B cell (primary cell): Measurements from ENCODE around the gene CAMK2B. TPM values are rescaled to one million over a fixed set of nuclear protein-coding genes. Genes with fewer than 3 reads are reported as not detected.

Source experiments
- ATAC-seq: fragments of 200-7000 bp; cut with Tn5 transposase; one replicate; pipeline ENCODE4 v1.10.0; 2021; ENCODE audit warnings: low read depth, mild to moderate bottlenecking, moderate number of reproducible peaks, moderate library complexity
- CTCF ChIA-PET: fragments of 350-600 bp; sonication (Branson Sonifier 250); formaldehyde crosslinking; loops from one replicate; lab custom pipeline; 2021; ENCODE audit warnings: antibody characterized with exemption, inconsistent platforms; lab: Charles Lee
- POLR2A ChIA-PET: fragments of 350-600 bp; sonication (Branson Sonifier 250); formaldehyde crosslinking; loops from one replicate; lab custom pipeline; 2021; ENCODE audit warnings: antibody characterized with exemption; lab: Charles Lee
- DNase-seq: peaks from one replicate; pipeline ENCODE4 v3.0.0; 2013
- H2AFZ ChIP-seq: 2 replicates; pipeline ENCODE4 v1.6.1; 2012; ENCODE audit warnings: mild to moderate bottlenecking, low read depth, low read length; ENCODE audit not compliant: insufficient read depth, poor library complexity, severe bottlenecking
- H3K27ac ChIP-seq, 2 donors: 1 replicate in 1 of 2; 2 replicates in 1 of 2; pipeline ENCODE4 v1.5.1; 2012 to 2013; ENCODE audit warnings: low read length in 2 of 2, mild to moderate bottlenecking in 2 of 2, moderate library complexity in 1 of 2
- H3K27me3 ChIP-seq, 4 experiments: fragments of 200-600 bp in 1 of 4; sonication (generic) in 1 of 4; replicated peaks in 1 of 4; 1 replicate in 2 of 4; 2 replicates in 2 of 4; pipeline versions ENCODE4 v1.6.1 to v1.7.0; 2013 to 2016; ENCODE audit warnings: low read length in 3 of 4, mild to moderate bottlenecking in 2 of 4, mixed read lengths in 1 of 4, moderate library complexity in 1 of 4; ENCODE audit not compliant: insufficient read depth in 4 of 4, control insufficient read depth in 3 of 4; ENCODE audit errors: control extremely low read depth in 1 of 4
- H3K36me3 ChIP-seq, 2 experiments: replicated peaks in 1 of 2; 1 replicate in 1 of 2; 2 replicates in 1 of 2; pipeline versions ENCODE4 v1.6.1 to v1.7.1; 2013; ENCODE audit warnings: low read length in 1 of 2; ENCODE audit not compliant: insufficient read depth in 2 of 2, control insufficient read depth in 1 of 2; ENCODE audit errors: control extremely low read depth in 1 of 2, extremely low read depth in 1 of 2
- H3K4me1 ChIP-seq, 2 donors: fragments of 200-600 bp in 1 of 2; sonication (generic) in 1 of 2; 1 replicate in 1 of 2; 2 replicates in 1 of 2; pipeline versions ENCODE4 v1.5.1 to v1.6.1; 2013 to 2017; ENCODE audit warnings: low read length in 2 of 2; ENCODE audit not compliant: control insufficient read depth in 2 of 2, insufficient read depth in 2 of 2
- H3K4me2 ChIP-seq: replicated peaks from 2 replicates; pipeline ENCODE3; 2012; ENCODE audit warnings: mild to moderate bottlenecking, low read depth, low read length; ENCODE audit not compliant: poor library complexity, severe bottlenecking
- H3K4me3 ChIP-seq, 5 experiments: fragments of 200-600 bp in 1 of 5; sonication (generic) in 1 of 5; 1 replicate in 3 of 5; 2 replicates in 2 of 5; pipeline versions ENCODE4 v1.5.1 to v1.7.0; 2011 to 2016; ENCODE audit warnings: low read length in 4 of 5, mild to moderate bottlenecking in 4 of 5, low read depth in 2 of 5, control low read depth in 1 of 5, moderate library complexity in 1 of 5; ENCODE audit not compliant: insufficient read depth in 1 of 5; ENCODE audit errors: control extremely low read depth in 1 of 5, extremely low read depth in 1 of 5
- H3K79me2 ChIP-seq: fragments of 200-600 bp; sonication (generic); one replicate; pipeline ENCODE4 v1.6.0; 2016; ENCODE audit warnings: low read length; ENCODE audit not compliant: control insufficient read depth, insufficient read depth
- H3K9ac ChIP-seq: fragments of 200-600 bp; sonication (generic); 2 replicates; pipeline ENCODE4 v1.6.1; 2017; ENCODE audit warnings: mild to moderate bottlenecking, low read length, moderate library complexity
- H3K9me3 ChIP-seq, 3 donors: one replicate each; pipeline versions ENCODE4 v1.6.1 to v1.7.1; 2013; ENCODE audit warnings: low read length in 2 of 3; ENCODE audit not compliant: control insufficient read depth in 2 of 3, insufficient read depth in 1 of 3; ENCODE audit errors: control extremely low read depth in 1 of 3
- H4K20me1 ChIP-seq: 2 replicates; pipeline ENCODE4 v1.6.0; 2012; ENCODE audit warnings: mild to moderate bottlenecking, low read length; ENCODE audit not compliant: insufficient read depth, control insufficient read depth, poor library complexity, severe bottlenecking
- H3K27ac Mint-ChIP-seq: one replicate; pipeline ENCODE4 v1.8.0; 2021; ENCODE audit warnings: mixed read lengths
- H3K27me3 Mint-ChIP-seq: one replicate; pipeline ENCODE4 v1.8.0; 2021; ENCODE audit warnings: mixed read lengths
- H3K4me1 Mint-ChIP-seq: one replicate; pipeline ENCODE4 v1.8.0; 2021; ENCODE audit warnings: mixed read lengths
- H3K4me3 Mint-ChIP-seq: one replicate; pipeline ENCODE4 v1.8.0; 2021; ENCODE audit warnings: mixed read lengths
- H3K9me3 Mint-ChIP-seq: one replicate; pipeline ENCODE4 v1.8.0; 2022; ENCODE audit warnings: mixed read lengths; ENCODE audit not compliant: insufficient read depth
- CTCF ChIP-seq: fragments of 200-600 bp; IDR thresholded peaks from one replicate; pipeline ENCODE4 v1.8.0; 2022; ENCODE audit warnings: antibody characterized with exemption, mild to moderate bottlenecking
- EZH2 ChIP-seq: IDR thresholded peaks from 2 replicates; pipeline ENCODE4 v1.6.1; 2012; ENCODE audit warnings: borderline replicate concordance, low read depth, mild to moderate bottlenecking, moderate library complexity, low read length; ENCODE audit not compliant: insufficient read depth, poor library complexity, severe bottlenecking
- WGBS: methylation state at CpG from one replicate; pipeline ENCODE4 v1.1.5; 2013; ENCODE audit warnings: missing lambda C conversion rate; ENCODE audit not compliant: insufficient coverage; 5-methylcytosine and 5-hydroxymethylcytosine counted together
- intact Hi-C: fragments of 100-400 bp; cut with micrococcal nuclease; formaldehyde crosslinking; loops from one replicate; pipeline ENCODE4 v1.10.0; 2022
- polyA plus RNA-seq: library from polyadenylated mRNA; depleted of rRNA; stranded (reverse); fragments of >200 nt; gene quantifications from 2 replicates; pipeline ENCODE4 v1.2.3, GENCODE V29; 2012
- total RNA-seq, 2 donors: library from RNA; stranded (reverse); fragments of 120-200 nt in 1 of 2; gene quantifications; 1 replicate in 1 of 2; 2 replicates in 1 of 2; pipeline versions ENCODE4 v1.2.3 to v1.2.4, GENCODE V29; 2013 to 2022

CAMK2B gene
- total and polyA plus RNA-seq, 2 donors (not counting 1 experiment from before 2014, with no cell fraction given): 0.42 TPM; not detected in 1

GRCh38 chr7:44195889-44196288 lies 129.5 kb downstream of the CAMK2B start:
- no peak overlapping the region for H3K4me3 ChIP-seq
- ChIA-PET POLR2A (no interaction called here), CTCF (interaction anchor here (2.1 to 3.2 kb wide), 2 partner anchors 123 to 176 kb away, joined by 6 to 15 read pairs; no protein-coding TSS in a partner anchor)
- H3K9ac ChIP-seq: no peak overlapping the region
- Mint-ChIP-seq H3K4me1 (peaks cover under 1% of the 10 kb centered on the region), H3K4me3 (no peak overlapping the region), H3K27ac (no peak overlapping the region), H3K9me3 (no peaks in the 10 kb centered on the region), H3K27me3 (peaks cover 19% of the 10 kb centered on the region)
- H3K4me1 ChIP-seq: no peaks in the 10 kb centered on the region
- no peak overlapping the region for H3K4me2 ChIP-seq
- H3K27ac ChIP-seq: no peak overlapping the region
- no peak for ATAC-seq
- H4K20me1 ChIP-seq: no peaks in the 10 kb centered on the region
- no peaks in the 10 kb centered on the region for H3K27me3 ChIP-seq
- intact Hi-C loops: loop anchor here (1.0 kb wide), 1 partner anchor 124 kb away; no protein-coding TSS in a partner anchor
- WGBS: 0% methylated on average over 1 of the region's 1 CpG
- H3K36me3 ChIP-seq: no peaks in the 10 kb centered on the region
- peaks cover 2% of the 10 kb centered on the region for H3K79me2 ChIP-seq
- no peaks in the 10 kb centered on the region for H3K9me3 ChIP-seq
- DNase-seq: no peak
- TF ChIP-seq CTCF: no peak
- no peak for TF ChIP-seq EZH2
- no peak overlapping the region for H2AFZ ChIP-seq

GRCh38 chr7:44194562-44195145 lies 130.7 kb downstream of the CAMK2B start:
- H3K27ac Mint-ChIP-seq: no peak overlapping the region

More at GRCh38 chr7:44194562-44195145, 130.7 kb downstream of the CAMK2B start:
- ChIA-PET CTCF (no interaction called here), POLR2A (no interaction called here)
- H3K27me3 Mint-ChIP-seq: peaks cover 22% of the 10 kb centered on the region
- WGBS: 93% methylated on average over 3 of the region's 3 CpGs
- Histone ChIP-seq H3K4me3 (no peak overlapping the region), H2AFZ (no peak overlapping the region), H3K79me2 (no peaks in the 10 kb centered on the region), H3K9me3 (no peaks in the 10 kb centered on the region), H3K4me1 (no peaks in the 10 kb centered on the region), H3K27me3 (no peaks in the 10 kb centered on the region), H3K9ac (no peak overlapping the region), H4K20me1 (no peaks in the 10 kb centered on the region), H3K27ac (no peak overlapping the region), H3K36me3 (no peaks in the 10 kb centered on the region), H3K4me2 (no peak overlapping the region)
- H3K9me3 Mint-ChIP-seq: no peaks in the 10 kb centered on the region
- no peak for TF ChIP-seq CTCF
- no peak for TF ChIP-seq EZH2
- intact Hi-C loops: no loop called here
- no peak overlapping the region for H3K4me3 Mint-ChIP-seq
- no peaks in the 10 kb centered on the region for H3K4me1 Mint-ChIP-seq
- no peak for DNase-seq
- ATAC-seq: no peak
